OCI-M2 (cell line): ENCODE data around the gene ANKLE2.
A peak's percentile ranks its signal among the peaks of the same experiment; 100 is the strongest.
"Not testable (repeated sequence)": the region's sequence is repeated elsewhere in the genome, so short reads cannot be mapped to it uniquely, and the experiment has no call there.

Source experiments
- DNase-seq: peaks from one replicate; lab custom pipeline; 2025; ENCODE audit not compliant: unreplicated experiment; lab: John Stamatoyannopoulos, UW

The ANKLE2 gene

DNA sequence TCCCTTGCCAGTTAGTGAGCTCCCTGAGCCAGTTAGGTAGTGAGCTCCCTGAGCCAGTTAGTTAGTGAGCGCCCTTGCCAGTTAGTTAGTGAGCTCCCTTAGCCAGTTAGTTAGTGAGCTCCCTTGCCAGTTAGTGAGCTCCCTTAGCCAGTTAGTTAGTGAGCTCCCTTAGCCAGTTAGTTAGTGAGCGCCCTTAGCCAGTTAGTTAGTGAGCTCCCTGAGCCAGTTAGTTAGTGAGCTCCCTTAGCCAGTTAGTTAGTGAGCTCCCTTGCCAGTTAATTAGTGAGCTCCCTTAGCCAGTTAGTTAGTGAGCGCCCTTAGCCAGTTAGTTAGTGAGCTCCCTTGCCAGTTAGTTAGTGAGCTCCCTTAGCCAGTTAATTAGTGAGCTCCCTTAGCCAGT is 69.6 kb downstream of the ANKLE2 start:
- not testable (repeated sequence) for DNase-seq

- DNase-seq: no peak
Measured at GRCh38 chr12:132690112-132690511, 71.5 kb downstream of the ANKLE2 start.

GRCh38 chr12:132689227-132689626 is 72.4 kb downstream of the ANKLE2 start:
- DNase-seq: no peak

DNA sequence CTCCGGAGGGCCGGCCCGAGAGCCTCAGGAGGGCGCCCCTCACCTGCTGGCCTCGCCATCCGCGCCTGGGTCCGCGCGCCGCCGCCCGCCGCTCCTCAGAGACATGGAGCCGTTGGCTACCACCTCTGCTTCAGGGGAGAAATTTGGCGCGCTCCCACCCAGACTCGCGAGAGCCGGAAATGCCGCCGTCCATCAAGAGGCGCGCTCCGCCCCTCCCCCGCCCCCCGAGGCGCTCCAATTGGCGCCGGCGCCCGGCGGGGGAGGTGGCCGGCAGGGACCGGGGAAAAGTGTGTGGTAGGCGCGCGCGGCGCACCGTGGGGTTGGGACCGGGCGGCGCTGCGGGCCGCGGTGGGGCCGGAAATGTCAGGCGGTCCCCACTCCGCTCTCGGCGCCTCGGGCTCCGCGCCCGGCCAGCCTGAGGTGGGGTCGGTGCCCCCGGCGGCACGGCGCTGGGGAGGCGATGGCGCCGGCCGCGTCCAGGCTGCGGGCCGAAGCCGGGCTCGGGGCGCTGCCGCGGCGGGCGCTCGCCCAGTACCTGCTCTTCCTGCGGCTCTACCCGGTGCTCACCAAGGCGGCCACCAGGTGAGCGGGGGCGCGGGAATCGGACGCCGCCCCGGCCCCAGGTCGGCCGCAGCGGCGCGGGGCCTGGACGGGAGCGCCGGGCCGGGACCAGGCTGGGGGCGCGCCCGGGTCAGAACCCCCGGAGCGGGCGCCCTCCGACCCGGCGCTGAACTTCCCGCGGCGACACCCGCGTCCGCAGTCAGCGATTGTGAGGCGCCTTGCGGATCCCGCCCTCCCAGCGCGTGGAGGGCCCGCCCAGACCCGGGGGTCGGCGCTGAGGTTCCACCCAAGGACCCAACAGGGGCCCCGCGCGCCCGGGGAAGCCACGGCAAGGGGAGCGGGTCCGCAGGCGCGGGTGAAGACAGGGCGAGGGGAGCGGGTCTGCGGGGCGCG is 74.1 kb downstream of the ANKLE2 start, which contains the start of the genes POLE and PXMP2:
POLE (minus strand) TSS at position 132 of the 954 bp plus-strand sequence; CDS start at position 105, 27 bp downstream.
PXMP2 (plus strand) TSS at position 377 of the 954 bp plus-strand sequence; CDS start at position 461, 84 bp downstream.
- DNase-seq: peak; percentile 24

- DNase-seq: no peak
Measured at GRCh38 chr12:132686825-132687210, 74.8 kb downstream of the ANKLE2 start.

DNA sequence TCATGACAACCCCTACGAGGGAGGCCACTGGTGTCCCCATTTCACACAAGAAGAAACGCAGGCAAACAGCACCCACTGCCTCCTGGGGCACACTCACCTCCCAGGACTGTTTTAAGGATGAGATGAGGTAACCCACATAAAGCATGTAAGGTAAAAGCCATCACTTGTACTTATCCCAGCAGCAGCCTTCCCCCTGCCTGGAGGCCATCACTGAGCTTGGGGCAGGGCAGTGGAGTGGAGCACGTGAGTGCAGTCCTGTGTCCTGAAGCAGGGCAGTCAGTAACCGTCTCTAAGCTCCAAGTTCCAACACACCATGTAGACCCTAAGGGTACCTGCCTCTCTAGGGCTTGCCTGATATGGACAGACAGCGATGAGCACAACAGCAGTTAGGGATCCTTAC is 76.2 kb downstream of the ANKLE2 start:
- DNase-seq: no peak

GRCh38 chr12:132677492-132677891 is 84.1 kb downstream of the ANKLE2 start:
- no peak for DNase-seq

DNA sequence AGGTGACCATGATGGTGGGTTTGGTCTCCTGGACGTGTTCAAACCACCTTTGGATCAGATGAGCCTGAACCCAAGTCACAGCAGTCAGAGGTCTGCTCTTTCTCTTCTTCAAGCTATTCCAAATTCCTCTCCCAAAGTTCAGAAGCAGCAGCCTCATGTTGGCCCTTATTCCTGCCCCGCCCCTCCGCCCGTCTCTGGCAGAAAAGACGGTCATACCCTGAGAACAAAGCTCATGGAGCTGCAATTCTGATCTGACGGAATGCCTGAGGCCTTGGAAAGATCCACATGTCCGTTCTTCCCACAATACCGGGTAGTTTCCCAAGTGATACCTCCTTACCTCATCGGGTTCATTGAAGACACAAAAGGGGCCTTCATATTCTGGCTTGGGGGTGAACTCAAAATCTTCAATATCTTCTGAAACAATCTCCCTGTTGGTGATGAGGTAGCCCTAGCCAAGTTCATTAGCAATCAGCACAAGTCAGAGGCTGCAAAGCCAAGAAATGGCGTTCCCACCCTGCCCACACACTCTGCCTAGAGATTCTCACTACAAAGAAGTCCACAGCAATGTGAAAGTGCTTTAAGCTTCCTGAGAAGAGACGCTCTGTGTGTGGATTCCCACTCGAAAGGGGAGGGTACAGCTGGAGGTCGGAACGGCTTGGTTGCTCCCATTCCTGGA is 85.7 kb downstream of the ANKLE2 start:
- no peak for DNase-seq
